ENCODE results near the gene ARHGEF40.
A peak's percentile ranks its signal among the peaks of the same experiment; 100 is the strongest.
"Not testable (repeated sequence)": the region's sequence is repeated elsewhere in the genome, so short reads cannot be mapped to it uniquely, and the experiment has no call there.

ARHGEF40 gene

DNA sequence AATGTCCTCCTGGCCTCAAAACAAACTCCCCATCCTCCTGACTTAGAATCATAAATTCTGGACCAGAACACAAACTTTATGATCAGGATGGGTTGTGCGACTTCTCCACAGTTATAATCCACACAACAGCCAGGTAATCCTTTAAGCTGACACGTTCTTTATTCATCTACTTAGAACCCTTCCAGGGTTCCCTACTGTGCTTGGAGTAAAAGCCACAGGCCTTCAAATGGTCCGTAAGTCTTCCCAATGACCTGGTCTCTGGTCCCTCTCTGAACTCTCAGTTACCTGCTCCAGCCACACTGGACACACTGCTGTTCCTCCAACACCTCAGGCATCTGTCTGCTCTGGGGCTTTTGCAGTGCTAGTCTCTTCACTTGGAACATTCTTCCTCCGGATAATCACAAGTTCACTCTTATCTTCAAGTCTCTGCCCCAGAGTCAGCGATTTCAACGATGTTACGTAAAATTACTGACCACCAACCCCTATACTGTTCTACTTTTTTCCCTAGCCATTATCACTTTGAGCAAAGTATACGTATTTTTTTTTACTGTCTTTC, 29.7 kb upstream of the ARHGEF40 start:
- no peak for DNase-seq

DNA sequence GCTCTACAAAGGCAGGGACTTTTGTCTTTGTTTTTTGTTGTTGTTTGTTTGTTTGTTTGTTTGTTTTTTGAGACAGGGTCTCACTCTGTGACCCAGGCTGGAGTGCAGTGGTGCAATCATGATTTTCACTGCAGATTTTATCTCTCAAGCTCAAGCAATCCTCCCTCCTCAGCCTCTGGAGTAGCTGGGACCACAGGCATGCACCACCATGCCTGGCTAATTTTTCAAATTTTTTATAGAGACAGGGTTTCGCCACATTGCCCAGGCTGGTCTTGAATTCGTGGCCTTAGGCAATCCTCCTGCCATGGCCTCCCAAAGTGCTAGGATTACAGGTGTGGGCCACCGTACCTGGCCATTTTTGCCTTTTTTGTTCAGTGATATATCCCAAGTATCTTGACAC, 29.2 kb upstream of the ARHGEF40 start:
- not testable (repeated sequence) for DNase-seq

DNA sequence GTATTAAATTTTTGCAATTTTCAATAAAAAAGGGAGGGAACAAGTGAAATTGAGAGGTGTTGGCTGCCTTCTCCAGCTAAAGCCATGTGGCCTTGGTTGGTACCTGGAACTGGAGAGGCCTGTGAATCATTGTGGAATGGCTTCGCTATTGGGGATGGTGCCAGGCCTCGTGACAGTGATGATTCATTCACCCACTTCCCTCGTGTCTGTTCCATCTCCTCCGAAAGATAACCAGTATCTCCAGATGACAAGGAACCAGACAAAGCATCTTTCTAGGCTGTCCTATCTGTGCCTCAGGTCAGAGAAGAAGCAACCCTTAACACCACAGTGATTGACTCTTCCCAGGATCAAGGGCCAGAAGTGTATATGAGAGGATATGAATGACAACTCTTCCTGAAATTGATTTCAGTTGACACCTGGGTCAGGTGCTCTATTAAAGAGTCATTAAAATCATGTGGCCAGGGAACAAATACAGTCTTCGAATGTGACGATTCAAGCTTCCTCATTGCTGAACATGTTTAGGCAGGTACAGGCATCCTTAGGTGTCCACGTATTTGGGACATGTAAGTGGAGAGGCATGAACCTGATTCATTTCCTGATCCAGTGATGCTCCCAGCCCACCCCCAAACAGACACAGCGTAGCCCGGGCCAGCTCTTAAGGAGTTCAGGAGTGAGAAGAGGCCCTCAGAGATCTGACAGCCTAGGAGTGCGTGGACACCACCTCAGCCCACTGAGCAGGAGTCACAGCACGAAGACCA, 28.2 kb upstream of the ARHGEF40 start, which contains the start of gene RNASE7:
Gene RNASE7 (plus strand): TSS at position 687 of the 758 bp plus-strand sequence. CDS start 631 bp downstream, outside the sequence.
- DNase-seq = no peak

DNA sequence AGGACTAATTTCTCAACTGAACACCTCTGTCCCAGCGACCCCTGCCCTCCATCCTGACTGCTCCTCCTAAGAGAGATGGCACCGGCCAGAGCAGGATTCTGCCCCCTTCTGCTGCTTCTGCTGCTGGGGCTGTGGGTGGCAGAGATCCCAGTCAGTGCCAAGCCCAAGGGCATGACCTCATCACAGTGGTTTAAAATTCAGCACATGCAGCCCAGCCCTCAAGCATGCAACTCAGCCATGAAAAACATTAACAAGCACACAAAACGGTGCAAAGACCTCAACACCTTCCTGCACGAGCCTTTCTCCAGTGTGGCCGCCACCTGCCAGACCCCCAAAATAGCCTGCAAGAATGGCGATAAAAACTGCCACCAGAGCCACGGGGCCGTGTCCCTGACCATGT, 27.2 kb upstream of the ARHGEF40 start:
- DNase-seq = no peak

DNA sequence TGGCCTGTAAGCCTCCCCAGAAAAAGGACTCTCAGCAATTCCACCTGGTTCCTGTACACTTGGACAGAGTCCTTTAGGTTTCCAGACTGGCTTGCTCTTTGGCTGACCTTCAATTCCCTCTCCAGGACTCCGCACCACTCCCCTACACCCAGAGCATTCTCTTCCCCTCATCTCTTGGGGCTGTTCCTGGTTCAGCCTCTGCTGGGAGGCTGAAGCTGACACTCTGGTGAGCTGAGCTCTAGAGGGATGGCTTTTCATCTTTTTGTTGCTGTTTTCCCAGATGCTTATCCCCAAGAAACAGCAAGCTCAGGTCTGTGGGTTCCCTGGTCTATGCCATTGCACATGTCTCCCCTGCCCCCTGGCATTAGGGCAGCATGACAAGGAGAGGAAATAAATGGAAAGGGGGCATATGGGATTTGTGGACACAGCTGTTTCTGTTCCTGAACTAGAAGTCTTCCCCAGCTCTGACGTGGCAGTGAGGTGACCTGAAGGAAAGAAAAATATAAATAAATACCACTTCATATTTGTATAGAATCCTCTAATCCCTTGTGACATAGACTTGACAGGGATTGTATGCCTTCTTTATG, 26.6 kb upstream of the ARHGEF40 start:
- DNase-seq = peak; percentile 27

DNA sequence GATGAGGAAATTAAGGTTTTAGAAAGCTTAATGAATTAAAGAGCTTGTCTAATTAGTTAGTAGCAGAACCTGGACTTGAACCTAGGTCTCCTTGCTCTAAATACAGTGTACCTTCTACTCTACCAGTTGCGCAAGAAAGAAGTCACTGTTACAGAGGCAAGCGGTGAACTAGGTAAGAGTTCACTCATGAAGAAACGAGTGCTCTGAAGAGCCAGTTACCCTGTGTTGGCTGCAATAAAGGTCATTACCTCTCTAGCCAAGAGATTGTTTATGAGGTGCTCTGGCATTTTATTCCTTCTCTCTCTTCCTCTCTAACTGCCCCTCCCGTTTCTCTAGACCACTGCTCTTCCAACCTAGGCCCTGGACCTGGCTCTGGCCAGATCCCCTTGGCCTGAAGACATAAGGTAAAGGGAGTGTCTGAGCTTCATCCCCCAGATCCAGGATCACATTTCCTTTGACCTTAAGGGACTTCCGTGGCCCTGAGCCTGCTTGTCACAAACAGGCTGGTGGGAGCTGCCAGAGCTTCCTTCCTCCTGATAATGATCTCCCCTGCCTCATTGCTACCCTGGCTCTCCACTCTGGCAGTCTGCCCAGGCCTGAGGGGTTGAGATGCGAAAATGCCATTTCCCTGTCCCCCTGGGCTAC, 26.0 kb upstream of the ARHGEF40 start:
- no peak for DNase-seq

DNA sequence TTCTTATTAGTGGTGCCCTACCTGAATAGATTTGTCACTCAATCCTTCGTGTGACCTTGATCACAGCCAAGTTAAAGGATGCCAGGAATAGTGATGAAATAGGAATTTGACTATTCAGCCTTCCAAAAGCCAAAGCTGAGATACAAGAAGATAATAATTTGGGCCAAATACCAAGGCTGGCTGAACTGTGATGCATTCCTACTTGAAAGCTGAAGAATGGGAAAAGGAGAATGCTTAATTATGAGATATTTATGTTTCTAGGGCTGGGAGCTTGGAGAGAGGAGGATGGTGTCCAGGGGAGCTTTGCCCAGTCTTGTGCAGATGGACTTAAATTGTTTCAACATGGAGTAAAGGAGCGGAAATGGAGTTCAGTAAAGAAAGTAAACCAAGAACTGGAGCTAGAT, 22.7 kb upstream of the ARHGEF40 start:
- no peak for DNase-seq

DNA sequence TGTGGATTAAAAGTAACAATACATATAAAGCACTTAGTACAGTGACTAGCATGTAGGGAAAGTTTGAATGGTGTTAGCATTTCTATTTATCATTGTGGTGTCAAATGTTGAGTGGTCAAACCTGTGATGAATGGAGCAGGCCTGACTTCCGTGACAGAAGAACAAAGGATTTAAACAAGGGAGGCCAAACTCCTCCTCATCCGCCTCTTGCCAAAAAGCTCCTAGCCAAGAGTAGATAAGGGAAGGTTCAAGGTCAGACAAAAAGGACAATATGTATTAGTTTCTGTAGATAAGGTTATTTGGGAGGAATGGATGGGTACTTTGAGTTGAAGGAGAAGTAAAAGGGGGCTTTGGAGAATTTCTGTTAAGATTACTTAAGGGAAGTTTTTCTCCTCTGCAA, 21.5 kb upstream of the ARHGEF40 start:
- no peak for DNase-seq

DNA sequence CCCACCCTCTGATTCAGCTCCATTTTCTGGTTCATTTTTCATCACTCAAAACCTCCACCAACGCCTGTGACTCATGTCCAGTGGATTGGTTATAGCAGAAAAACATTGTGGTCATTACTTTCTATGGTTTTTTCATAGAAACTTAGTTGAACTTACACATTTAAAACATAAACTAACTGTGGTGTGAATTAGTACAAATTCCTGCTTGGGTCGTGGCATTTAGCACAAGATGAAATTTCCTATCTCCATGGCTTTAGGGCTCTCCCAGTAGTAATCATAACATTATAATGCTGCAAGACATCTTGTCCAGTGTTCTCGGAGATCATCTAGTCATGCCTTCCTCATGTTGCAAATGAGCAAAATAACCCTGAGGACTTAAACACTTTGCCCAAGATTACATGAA, 20.8 kb upstream of the ARHGEF40 start:
- no peak for DNase-seq

DNA sequence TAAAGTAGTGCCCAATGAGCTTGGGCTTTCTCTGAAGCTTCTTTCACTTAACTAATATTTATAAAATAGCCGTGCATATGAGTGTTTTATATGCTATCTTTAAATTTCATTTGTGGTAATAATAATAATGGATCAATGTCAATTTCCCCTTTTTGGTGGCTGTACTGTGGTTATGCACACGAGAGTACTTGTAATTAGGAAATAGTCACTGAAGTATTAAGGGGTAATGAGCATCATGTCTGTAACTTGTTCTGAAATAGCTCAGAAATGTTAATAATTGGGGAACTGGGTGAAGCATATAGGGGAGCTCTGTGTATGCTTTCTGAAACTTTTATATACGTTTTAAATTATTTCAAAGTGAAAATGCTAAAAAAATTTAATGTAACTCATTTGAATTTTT, 19.5 kb upstream of the ARHGEF40 start:
- no peak for DNase-seq

DNA sequence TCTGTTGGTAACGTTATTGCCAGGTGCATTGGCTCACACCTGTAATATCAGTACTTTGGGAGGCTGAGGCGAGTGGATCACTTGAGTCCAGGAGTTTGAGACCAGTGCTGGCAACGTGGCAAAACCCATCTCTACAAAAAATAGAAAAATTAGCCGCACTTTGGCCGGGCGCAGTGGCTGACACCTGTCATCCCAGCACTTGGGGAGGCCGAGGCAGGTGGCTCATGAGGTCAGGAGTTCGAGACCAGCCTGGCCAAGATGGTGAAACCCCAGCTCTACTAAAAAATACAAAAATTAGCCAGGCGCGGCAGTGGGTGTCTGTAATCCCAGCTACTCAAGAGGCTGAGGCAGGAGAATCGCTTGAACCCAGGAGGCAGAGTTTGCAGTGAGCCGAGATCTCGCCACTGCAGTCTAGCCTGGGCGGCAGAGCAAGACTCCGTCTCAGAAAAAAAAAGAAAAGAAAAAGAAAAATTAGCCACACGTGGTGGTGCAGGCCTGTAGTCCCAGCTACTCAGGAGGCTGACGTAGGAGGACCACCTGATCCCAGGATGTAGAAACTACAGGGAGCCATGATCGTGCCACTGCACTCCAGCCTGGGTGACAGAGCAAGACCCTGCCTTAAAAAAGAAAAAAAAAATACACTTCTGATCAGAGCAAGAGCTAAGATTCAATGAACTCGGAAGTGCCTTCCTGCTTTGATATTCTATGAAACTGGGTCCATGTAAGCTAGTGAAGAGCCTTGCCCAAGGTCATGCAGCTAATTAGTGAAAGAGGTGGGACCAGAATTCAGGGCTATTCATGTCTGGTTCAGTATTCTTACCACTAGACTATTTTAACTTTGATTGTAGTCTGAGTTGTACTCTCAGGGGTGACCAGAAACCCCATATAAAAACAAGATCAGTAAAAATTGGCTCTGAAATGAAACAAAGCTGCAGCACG, 16.7 kb upstream of the ARHGEF40 start:
- no peak for DNase-seq

DNA sequence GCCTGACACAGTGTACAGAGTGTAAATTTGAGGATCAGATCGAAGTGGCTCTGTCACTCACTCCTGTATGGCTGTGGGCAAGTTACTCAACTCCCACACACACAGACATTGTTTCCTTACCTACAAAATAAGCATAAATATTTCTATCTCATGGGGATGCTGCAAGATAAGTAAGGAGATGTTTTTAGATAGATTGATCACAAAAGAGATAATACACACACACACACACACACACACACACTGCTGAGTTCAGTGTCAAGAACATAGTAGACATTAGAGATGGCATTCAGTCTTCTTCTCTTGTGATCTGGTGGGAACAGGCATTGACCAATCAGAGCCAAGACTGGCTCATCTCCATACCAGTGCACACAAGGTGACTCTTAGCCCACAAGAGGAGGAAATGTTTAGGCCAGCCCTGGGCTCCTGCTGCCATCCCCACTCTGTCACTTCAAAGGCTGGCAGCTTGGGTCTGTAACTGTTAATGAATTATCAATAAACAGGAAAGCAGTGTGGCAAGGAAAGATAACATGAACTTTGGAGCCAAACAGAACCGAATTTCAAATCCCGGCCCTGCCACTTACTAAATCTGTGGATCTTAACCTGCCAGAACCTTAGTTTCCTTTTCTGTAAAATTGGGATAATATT, 15.9 kb upstream of the ARHGEF40 start:
- DNase-seq = no peak

DNA sequence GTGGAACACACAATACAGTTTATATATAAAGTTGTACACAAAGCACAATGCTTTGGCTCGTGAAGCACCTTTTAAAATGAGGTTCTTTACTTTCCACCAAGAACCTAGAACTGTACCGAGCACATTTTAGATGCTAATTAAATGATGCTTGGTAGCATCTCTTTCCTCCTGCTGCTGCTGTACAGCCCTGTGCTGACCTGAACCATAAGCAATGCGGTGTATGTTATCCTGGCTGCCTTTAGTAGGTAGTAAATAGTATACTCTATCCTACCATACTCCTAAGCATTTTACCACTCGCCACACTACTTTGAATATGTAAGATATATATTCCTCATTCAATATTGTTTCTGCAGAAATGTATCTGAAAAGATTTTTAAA, 15.3 kb upstream of the ARHGEF40 start:
- no peak for DNase-seq

DNA sequence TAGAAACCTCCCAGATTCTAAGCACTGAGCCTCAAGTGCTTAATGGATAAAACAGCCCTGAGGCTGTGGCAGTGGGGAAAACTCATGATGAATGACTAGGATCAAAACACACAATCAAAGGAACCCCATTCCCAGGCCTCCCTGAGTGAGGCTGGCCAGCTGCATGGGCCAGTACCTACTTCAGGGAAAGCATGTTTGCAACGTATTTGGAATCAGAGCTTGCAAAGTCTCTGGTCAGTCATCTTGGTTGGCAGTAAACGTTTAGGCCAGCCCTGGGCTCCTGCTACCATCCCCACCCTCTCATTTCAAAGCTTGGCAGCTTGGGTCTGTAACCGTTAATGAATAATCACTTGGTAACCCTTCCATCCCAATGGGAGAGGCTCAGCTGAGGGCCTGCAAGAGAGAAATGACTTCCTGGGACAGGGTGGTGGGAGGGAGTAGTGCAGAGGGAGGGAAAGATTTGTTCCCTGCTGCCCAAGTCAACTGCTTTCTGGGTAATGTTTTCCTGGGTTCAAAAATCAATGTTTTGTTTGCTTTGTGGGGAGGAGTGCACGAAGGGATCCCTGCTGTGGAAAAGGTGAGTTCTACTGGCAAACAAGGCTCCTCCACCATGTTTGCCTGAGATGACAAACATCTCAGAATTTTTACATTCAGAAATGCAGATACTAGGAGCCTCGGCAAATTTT, 14.5 kb upstream of the ARHGEF40 start:
- no peak for DNase-seq

DNA sequence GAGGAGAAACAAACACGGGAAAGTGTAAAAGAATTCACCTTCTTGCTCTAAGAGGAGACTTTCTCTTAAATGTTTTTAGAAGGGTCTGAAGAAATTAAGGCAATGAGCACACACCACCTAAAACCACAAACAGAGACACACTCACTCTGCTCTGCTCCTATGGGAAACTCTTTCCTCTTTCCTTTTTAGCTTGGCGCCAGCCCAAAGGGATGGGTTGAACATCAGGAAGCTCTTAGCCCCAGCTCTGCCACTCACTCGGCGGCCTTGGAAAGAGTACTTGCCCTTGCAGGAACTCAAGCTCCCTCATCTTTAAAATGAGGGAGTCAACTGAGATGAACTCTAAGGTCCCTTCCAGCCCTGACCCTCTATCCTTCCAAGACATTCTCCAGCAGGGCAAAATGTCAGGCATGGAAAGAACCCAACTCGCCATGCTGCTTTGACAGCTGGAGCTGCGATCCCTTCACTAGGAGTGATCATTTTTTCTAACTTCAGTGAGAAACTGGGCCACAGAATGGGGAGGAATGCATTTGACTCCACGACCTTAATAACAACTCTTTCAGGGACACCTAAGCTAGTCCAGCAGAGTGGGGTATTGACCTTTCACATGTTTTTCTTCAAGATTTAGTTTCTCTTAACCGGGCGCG, 13.5 kb upstream of the ARHGEF40 start:
- no peak for DNase-seq

DNA sequence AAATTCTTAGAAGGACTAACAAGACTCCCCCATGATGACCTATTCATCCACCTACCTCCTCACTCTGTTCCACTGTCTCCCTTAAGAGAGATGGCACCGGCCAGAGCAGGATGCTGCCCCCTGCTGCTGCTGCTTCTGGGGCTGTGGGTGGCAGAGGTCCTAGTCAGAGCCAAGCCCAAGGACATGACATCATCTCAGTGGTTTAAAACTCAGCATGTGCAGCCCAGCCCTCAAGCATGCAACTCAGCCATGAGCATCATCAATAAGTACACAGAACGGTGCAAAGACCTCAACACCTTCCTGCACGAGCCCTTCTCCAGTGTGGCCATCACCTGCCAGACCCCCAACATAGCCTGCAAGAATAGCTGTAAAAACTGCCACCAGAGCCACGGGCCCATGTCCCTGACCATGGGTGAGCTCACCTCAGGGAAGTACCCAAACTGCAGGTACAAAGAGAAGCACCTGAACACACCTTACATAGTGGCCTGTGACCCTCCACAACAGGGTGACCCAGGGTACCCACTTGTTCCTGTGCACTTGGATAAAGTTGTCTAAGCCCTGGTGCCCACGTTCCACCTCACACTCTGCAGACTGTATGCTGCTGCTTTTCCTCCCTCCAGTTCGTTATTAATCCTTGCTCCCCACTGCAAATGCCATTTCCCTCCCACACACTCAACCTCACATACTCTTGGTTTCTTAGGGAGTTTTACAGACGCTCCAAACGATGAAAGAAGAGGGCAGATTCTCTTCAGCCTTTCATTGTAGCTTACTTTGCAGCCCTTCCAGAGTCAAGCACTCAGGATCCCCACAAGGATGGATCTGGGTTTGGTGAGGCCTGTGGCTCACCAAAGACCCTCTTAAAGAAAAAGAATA, 12.1 kb upstream of the ARHGEF40 start, which contains the start of gene RNASE8:
Gene RNASE8 (plus strand): TSS at position 20 of the 873 bp plus-strand sequence. CDS start 71 bp downstream, at position 91.
- DNase-seq = no peak

DNA sequence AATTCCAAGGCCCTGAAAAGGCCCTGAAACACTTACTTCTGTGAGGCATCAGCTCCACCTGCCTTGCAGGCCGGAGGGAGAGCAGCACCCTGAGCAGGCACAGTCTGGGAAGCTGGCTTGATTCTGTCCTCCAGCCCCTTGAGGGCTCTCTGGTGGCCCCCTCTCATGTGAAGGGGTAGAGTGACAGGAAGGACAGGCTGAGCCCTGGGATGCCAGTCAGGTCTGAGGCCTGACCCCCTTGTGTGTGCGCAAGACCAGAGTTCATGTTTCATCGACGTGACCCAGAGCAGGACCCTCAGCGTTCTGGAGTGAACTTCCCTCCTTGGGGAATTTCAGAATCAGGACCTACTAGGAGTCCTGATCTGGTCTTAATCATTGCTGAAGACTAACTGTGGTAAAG, 11.2 kb upstream of the ARHGEF40 start:
- no peak for DNase-seq

DNA sequence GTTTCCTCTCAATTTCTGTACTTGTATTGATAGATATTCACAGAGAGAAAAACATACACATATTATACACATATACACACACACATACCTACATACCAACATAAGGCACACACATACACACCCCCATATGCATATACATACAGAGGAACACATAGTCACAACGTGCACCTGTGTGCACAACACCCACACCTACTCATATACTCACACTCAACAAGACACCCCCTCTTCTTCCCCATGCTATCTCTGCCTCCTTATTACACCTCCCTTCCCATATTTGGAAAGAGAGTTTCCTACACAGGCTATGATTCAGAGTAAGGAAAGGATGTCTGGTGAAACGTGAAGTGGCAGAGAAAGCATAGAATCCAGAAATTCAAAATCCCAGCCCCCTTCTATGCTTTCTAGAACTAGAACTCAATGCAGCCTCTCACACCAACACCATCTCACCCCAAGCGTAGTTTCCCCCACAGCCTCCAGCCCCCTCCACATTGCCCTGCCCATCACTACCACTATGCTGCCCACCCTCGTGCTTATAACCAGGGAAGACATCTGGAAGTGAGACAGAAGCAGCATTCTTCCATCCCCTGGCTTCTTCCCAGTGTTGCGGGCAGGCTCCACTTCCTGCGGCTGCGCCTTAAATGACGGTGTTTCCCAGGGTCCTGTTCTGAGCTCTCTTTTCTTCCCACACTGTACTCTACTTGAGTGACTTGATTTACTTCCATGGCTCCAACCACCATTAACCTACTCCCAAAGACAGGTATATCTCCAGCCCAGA, 10.1 kb upstream of the ARHGEF40 start:
- DNase-seq = no peak

Data from NCI-H1694 treated with DMSO at 0.1 percent for 48 hours (cell line).